Measurements from ENCODE around the gene HSD11B2. TPM values are rescaled to one million over a fixed set of nuclear protein-coding genes. Genes with fewer than 3 reads are reported as not detected.

The HSD11B2 gene
- total and polyA plus RNA-seq, 8 donors: 0.89 to 837 (median 2.9) TPM; not detected in 1

DNA sequence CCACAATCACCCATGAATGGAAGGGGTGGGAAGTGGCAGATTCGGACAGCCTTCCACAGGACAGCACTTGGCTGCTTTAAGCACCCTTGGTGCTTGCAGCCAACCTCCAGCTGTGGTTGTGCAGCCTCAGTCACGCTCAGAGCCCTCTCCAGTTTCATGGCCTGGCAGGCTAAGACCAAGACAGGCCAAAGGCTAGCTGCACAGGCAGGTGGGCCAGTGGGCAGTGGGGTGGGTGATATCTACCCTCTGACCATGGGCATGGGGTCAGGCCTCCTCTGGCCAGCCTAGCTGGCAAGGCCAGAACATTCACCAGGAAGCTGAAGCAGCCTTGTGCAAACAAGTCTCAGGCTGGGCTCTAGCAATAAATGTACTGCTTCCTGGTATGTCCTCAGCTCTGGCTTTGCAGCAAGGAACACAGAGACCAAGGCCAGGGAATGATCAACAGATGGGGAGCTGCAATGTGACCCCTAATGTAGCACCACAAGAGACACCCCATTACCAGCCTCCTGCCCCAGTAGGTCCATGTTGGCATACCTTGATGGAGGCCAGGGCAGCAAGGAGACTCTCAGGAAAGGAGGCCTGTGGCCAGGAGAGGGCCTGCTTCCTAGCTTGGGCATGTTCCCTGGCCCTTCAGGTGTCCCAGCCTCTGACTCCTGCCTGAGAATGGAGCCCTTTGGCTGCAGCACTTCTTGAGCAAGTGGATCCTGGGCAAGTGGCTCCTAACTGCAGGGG is 20.9 kb downstream of the HSD11B2 start:
- Histone ChIP-seq H3K4me1 (peaks cover 63 to 87% (median 79%) of the 10 kb centered on the region in 4 donors), H3K4me3 (no peak overlapping the region), H3K27ac (peak overlapping the region; percentile 71 to 91 (median 85)), H3K36me3 (peaks cover 0 to 66% (median 53%) of the 10 kb centered on the region in 4 donors), H3K27me3 (no peaks in the 10 kb centered on the region), H3K9me3 (no peaks in the 10 kb centered on the region)
- TF ChIP-seq, protein P1, sequence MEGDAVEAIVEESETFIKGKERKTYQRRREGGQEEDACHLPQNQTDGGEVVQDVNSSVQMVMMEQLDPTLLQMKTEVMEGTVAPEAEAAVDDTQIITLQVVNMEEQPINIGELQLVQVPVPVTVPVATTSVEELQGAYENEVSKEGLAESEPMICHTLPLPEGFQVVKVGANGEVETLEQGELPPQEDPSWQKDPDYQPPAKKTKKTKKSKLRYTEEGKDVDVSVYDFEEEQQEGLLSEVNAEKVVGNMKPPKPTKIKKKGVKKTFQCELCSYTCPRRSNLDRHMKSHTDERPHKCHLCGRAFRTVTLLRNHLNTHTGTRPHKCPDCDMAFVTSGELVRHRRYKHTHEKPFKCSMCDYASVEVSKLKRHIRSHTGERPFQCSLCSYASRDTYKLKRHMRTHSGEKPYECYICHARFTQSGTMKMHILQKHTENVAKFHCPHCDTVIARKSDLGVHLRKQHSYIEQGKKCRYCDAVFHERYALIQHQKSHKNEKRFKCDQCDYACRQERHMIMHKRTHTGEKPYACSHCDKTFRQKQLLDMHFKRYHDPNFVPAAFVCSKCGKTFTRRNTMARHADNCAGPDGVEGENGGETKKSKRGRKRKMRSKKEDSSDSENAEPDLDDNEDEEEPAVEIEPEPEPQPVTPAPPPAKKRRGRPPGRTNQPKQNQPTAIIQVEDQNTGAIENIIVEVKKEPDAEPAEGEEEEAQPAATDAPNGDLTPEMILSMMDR (IDR thresholded peaks at IDR 0.05): peak in 1 of 7 experiments; percentile 6
- TF ChIP-seq EP300 (IDR thresholded peaks at IDR 0.05): no peak
- peak in 2 of 3 donors; percentile 60 to 67 for TF ChIP-seq POLR2AphosphoS5 (IDR thresholded peaks at IDR 0.05)
- TF ChIP-seq POLR2A (IDR thresholded peaks at IDR 0.05): no peak
- intact Hi-C loops (cut with DNase I; ENCODE audit: low total_unique reads): no loop called here
- WGBS, 5 donors: 24 to 46% (median 33%) methylated on average over 2 of the region's 2 CpGs
- peak; percentile 66 to 77 for DNase-seq

DNA sequence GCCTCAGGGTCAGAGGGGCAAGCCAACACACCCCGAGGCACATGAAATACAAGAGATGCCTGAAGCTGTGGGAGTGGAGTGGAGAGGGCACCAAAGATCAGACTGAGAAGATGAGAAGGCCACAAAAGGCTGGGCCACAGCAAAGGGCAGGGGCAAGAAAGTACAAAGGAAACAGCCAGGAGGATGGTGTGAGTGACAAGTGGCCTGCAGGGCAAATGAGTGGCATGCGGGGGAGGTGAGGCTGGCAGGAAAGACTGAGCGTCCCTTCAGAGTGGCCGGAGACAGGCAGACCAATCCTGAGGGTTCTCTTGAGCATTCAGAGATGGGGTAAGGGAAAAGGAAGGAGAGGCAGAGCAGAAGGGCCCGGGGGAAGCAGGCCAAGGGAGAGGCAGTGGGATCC is 23.2 kb downstream of the HSD11B2 start:
- DNase-seq: no peak
- H3K4me3 ChIP-seq: no peak overlapping the region
- 79 to 90% (median 85%) methylated on average over 5 of the region's 5 CpGs for WGBS, 5 donors

DNA sequence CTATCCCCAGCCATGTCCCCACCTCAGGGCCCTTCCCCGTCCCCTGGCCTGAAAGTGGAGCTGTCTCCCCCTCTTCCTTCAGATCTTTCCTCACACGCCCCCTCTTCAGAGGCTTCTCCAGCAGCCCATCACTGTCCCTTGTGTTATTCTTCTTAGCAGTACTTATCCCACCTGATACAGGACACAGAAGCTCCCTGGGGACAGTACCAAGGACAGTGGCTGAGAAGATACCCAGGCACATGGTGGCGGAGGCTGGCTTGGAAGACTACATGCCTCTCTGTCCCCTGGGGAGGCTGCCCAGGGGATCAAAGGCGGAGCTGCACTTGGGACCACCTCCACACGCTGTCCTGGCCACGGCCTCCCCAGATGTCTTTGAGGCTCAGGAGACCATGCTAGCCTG is 23.9 kb downstream of the HSD11B2 start:
- Histone ChIP-seq H3K27ac (no peak overlapping the region), H3K27me3 (no peaks in the 10 kb centered on the region), H3K4me1 (peaks cover 70 to 88% (median 80%) of the 10 kb centered on the region in 4 donors), H3K9me3 (no peaks in the 10 kb centered on the region), H3K36me3 (peaks cover 0 to 45% (median 36%) of the 10 kb centered on the region in 4 donors), H3K4me3 (no peak overlapping the region)
- intact Hi-C loops (cut with DNase I; ENCODE audit: low total_unique reads): no loop called here
- 89 to 97% (median 94%) methylated on average over 4 to 6 of the region's 6 CpGs for WGBS, 5 donors
- no peak for DNase-seq
- TF ChIP-seq POLR2A (IDR thresholded peaks at IDR 0.05) (no peak), EP300 (IDR thresholded peaks at IDR 0.05) (no peak), POLR2AphosphoS5 (IDR thresholded peaks at IDR 0.05) (no peak)
- TF ChIP-seq, protein P1 (IDR thresholded peaks at IDR 0.05): no peak

More for the DNA sequence above, 23.2 kb downstream of the HSD11B2 start:
- Histone ChIP-seq H3K36me3 (peaks cover 0 to 52% (median 43%) of the 10 kb centered on the region in 4 donors), H3K9me3 (no peaks in the 10 kb centered on the region), H3K27ac (peak overlapping the region in 2 of 5 donors; percentile 23 to 91), H3K4me1 (peaks cover 70 to 88% (median 79%) of the 10 kb centered on the region in 4 donors), H3K27me3 (no peaks in the 10 kb centered on the region)
- TF ChIP-seq, protein P1 (IDR thresholded peaks at IDR 0.05): no peak
- TF ChIP-seq POLR2A (IDR thresholded peaks at IDR 0.05): no peak
- no peak for TF ChIP-seq POLR2AphosphoS5 (IDR thresholded peaks at IDR 0.05)
- TF ChIP-seq EP300 (IDR thresholded peaks at IDR 0.05): no peak
- intact Hi-C loops (cut with DNase I; ENCODE audit: low total_unique reads): no loop called here

DNA sequence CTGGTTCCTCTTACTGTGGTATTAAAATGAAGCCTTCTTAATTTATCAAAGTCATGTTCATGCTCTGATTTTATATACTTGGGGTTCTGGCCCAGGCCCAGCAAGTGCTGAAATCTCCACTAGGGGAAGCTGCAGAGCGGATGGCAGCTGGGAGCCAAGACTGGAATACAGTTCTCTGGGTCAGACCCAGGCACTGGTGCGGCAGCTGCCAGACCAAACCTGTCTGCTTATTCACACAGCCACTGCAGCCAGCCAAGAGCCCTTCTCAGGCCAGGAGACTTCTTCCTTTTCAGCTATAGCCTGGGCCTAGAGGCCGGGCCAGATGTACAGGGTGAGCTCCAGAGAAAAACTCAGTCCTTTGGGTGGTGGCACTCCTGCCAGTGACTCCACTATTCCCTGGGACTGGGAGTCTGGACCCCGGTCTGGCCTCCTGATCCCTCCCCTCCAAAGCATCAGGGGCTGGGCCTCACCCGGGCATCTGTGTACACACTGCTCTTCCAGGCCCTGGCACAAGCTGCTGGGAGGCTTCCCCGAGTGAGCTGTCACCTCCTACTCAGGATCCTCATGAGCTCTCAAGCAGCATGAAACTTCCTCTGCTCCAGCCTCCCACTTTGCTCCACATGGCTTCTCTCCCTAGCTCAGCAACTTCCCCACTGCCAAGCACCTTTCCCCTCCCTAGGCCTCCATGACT is 25.6 kb downstream of the HSD11B2 start:
- intact Hi-C loops (cut with DNase I; ENCODE audit: low total_unique reads): no loop called here
- Histone ChIP-seq H3K4me1 (peaks cover 70 to 88% (median 82%) of the 10 kb centered on the region in 4 donors), H3K36me3 (peaks cover 0 to 35% (median 21%) of the 10 kb centered on the region in 4 donors), H3K27me3 (no peaks in the 10 kb centered on the region), H3K4me3 (peak overlapping the region in 1 of 4 donors; percentile 0), H3K9me3 (no peaks in the 10 kb centered on the region), H3K27ac (peak overlapping the region in 4 of 5 donors; percentile 17 to 80 (median 44))
- no peak for TF ChIP-seq POLR2A (IDR thresholded peaks at IDR 0.05)
- TF ChIP-seq, protein P1 (IDR thresholded peaks at IDR 0.05): peak in 5 of 7 experiments; percentile 28 to 43 (median 40)
- TF ChIP-seq POLR2AphosphoS5 (IDR thresholded peaks at IDR 0.05): no peak
- TF ChIP-seq EP300 (IDR thresholded peaks at IDR 0.05): no peak
- 30 to 45% (median 36%) methylated on average over 4 to 6 of the region's 6 CpGs for WGBS, 5 donors
- DNase-seq: peak in 1 of 2 donors; percentile 76
